IMR-90 (cell line): Measurements from ENCODE around the gene PLA2G3. TPM values are rescaled to one million over a fixed set of nuclear protein-coding genes. Genes with fewer than 3 reads are reported as not detected.

Experiments
- ATAC-seq: fragments of 200-7000 bp; cut with Tn5 transposase; 2 replicates; pipeline ENCODE4 v1.9.1; 2020; ENCODE audit warnings: low read depth, mild to moderate bottlenecking, moderate library complexity
- BruUV-seq: library from RNA; stranded (reverse); fragments of 400-500 nt; replicated peaks from 2 replicates; lab custom pipeline; 2021; lab: Mats Ljungman, UMichigan
- CTCF ChIA-PET: fragments of 300-600 bp; formaldehyde crosslinking; extraction: SDS; loops from one replicate; lab custom pipeline; 2021; ENCODE audit warnings: antibody characterized with exemption; lab: Yijun Ruan, JAX
- POLR2A ChIA-PET: fragments of 300-600 bp; sonication (Branson Sonifier 250); formaldehyde crosslinking; loops from one replicate; lab custom pipeline; 2022; ENCODE audit warnings: antibody characterized with exemption; ENCODE audit not compliant: unreplicated experiment; lab: Charles Lee
- DNase-seq: peaks from one replicate; pipeline ENCODE4 v3.0.0; 2013
- H2AFZ ChIP-seq: replicated peaks from 2 replicates; pipeline ENCODE3; 2013; ENCODE audit warnings: low read length, mild to moderate bottlenecking; ENCODE audit not compliant: poor library complexity
- H2AK5ac ChIP-seq: 2 replicates; pipeline ENCODE4 v1.6.1; 2013; ENCODE audit warnings: low read depth, low read length, inconsistent platforms
- H2AK9ac ChIP-seq: replicated peaks from 2 replicates; pipeline ENCODE3; 2013; ENCODE audit warnings: mild to moderate bottlenecking, low read depth, low read length, moderate library complexity; ENCODE audit not compliant: poor library complexity
- H2BK120ac ChIP-seq: 2 replicates; pipeline ENCODE4 v1.6.1; 2013; ENCODE audit warnings: low read depth, low read length, inconsistent platforms
- H2BK15ac ChIP-seq: 3 replicates; pipeline ENCODE4 v1.6.1; 2013; ENCODE audit warnings: low read depth, low read length, inconsistent platforms
- H2BK20ac ChIP-seq: 2 replicates; pipeline ENCODE4 v1.6.1; 2013; ENCODE audit warnings: low read depth, mild to moderate bottlenecking, inconsistent platforms, low read length, moderate library complexity
- H2BK5ac ChIP-seq: 2 replicates; pipeline ENCODE4 v1.6.1; 2013; ENCODE audit warnings: mild to moderate bottlenecking, low read depth, low read length, inconsistent platforms; ENCODE audit not compliant: poor library complexity, severe bottlenecking
- H3K14ac ChIP-seq: replicated peaks from 2 replicates; pipeline ENCODE4 v1.6.1; 2013; ENCODE audit warnings: low read depth, low read length, inconsistent platforms
- H3K18ac ChIP-seq: 2 replicates; pipeline ENCODE4 v1.6.1; 2013; ENCODE audit warnings: low read depth, low read length, control low read depth
- H3K23ac ChIP-seq: 2 replicates; pipeline ENCODE4 v1.6.1; 2013; ENCODE audit warnings: low read depth, low read length, inconsistent platforms
- H3K27ac ChIP-seq: 2 replicates; pipeline ENCODE4 v1.5.1; 2013; ENCODE audit warnings: mild to moderate bottlenecking, control low read depth, low read length; ENCODE audit not compliant: insufficient read depth
- H3K27me3 ChIP-seq: 2 replicates; pipeline ENCODE4 v1.6.1; 2013; ENCODE audit warnings: low read length; ENCODE audit not compliant: control insufficient read depth, insufficient read depth
- H3K36me3 ChIP-seq: 2 replicates; pipeline ENCODE4 v1.6.1; 2013; ENCODE audit warnings: low read length, mixed read lengths; ENCODE audit not compliant: control insufficient read depth, insufficient read depth
- H3K4ac ChIP-seq: 2 replicates; pipeline ENCODE4 v1.6.1; 2013; ENCODE audit warnings: low read depth, low read length, inconsistent platforms
- H3K4me1 ChIP-seq: 2 replicates; pipeline ENCODE4 v1.6.1; 2013; ENCODE audit warnings: low read length, mixed read lengths; ENCODE audit not compliant: control insufficient read depth, insufficient read depth
- H3K4me2 ChIP-seq: 2 replicates; pipeline ENCODE4 v1.6.1; 2013; ENCODE audit warnings: low read depth, mild to moderate bottlenecking, control low read depth, low read length, moderate library complexity
- H3K4me3 ChIP-seq: 2 replicates; pipeline ENCODE4 v1.5.1; 2013; ENCODE audit warnings: low read depth, mild to moderate bottlenecking, control low read depth, low read length, moderate library complexity; ENCODE audit not compliant: insufficient read depth
- H3K56ac ChIP-seq: 2 replicates; pipeline ENCODE4 v1.6.1; 2013; ENCODE audit warnings: low read length, inconsistent platforms; ENCODE audit not compliant: insufficient read depth; ENCODE audit errors: extremely low read depth
- H3K79me1 ChIP-seq, 2 experiments: 2 replicates each; pipeline ENCODE4 v1.6.1; 2013; ENCODE audit warnings: low read length in 2 of 2, inconsistent platforms in 1 of 2, low read depth in 1 of 2
- H3K9ac ChIP-seq: 2 replicates; pipeline ENCODE4 v1.6.1; 2013; ENCODE audit warnings: low read depth, low read length, control low read depth
- H3K9me1 ChIP-seq: 2 replicates; pipeline ENCODE4 v1.6.1; 2013; ENCODE audit warnings: low read length, inconsistent platforms; ENCODE audit not compliant: insufficient read depth
- H3K9me3 ChIP-seq: 2 replicates; pipeline ENCODE4 v1.6.1; 2013; ENCODE audit warnings: low read length; ENCODE audit not compliant: control insufficient read depth, insufficient read depth
- H4K20me1 ChIP-seq: 2 replicates; pipeline ENCODE4 v1.6.1; 2013; ENCODE audit warnings: low read length, inconsistent platforms; ENCODE audit not compliant: insufficient read depth
- H4K5ac ChIP-seq: 2 replicates; pipeline ENCODE4 v1.6.1; 2013; ENCODE audit warnings: mild to moderate bottlenecking, low read depth, low read length, control low read depth
- H4K8ac ChIP-seq, 2 experiments: 2 replicates each; pipeline ENCODE4 v1.6.1; 2013; ENCODE audit warnings: low read depth in 2 of 2, low read length in 2 of 2, control low read depth in 1 of 2, inconsistent platforms in 1 of 2
- H4K91ac ChIP-seq: 2 replicates; pipeline ENCODE4 v1.6.1; 2013; ENCODE audit warnings: low read depth, low read length, inconsistent platforms; ENCODE audit not compliant: insufficient read depth
- CHD1 ChIP-seq: IDR thresholded peaks from 2 replicates; pipeline ENCODE4 v1.6.1; 2012; ENCODE audit warnings: low read depth, low read length, improper control_type of control experiment
- RAD21 ChIP-seq: IDR thresholded peaks from 2 replicates; pipeline ENCODE4 v1.6.1; 2012; ENCODE audit warnings: low read length, improper control_type of control experiment
- SMC3 ChIP-seq: fragments of 150-350 bp; IDR thresholded peaks from 2 replicates; pipeline ENCODE4 v1.6.1; 2016; ENCODE audit warnings: low read depth, mild to moderate bottlenecking, antibody characterized with exemption, low read length, moderate library complexity
- WGBS, 2 experiments: methylation state at CpG; one replicate each; pipeline versions ENCODE4 v1.1.5 to v1.1.7; 2013; ENCODE audit warnings: missing lambda C conversion rate in 2 of 2; ENCODE audit not compliant: insufficient read length in 1 of 2; ENCODE audit errors: extremely low coverage in 2 of 2; 5-methylcytosine and 5-hydroxymethylcytosine counted together
- dilution Hi-C: fragments of 300-500 bp; cut with HindIII; formaldehyde crosslinking; loops from one replicate; pipeline ENCODE4 v1.14.3; 2018; ENCODE audit warnings: low sequenced_read_pairs; ENCODE audit not compliant: unreplicated experiment
- in situ Hi-C: fragments of 300-500 bp; cut with MboI; formaldehyde crosslinking; loops from 3 replicates; pipeline ENCODE4 v1.14.3; 2019; ENCODE audit warnings: low sequenced_read_pairs, inconsistent platforms, mixed read lengths
- intact Hi-C: fragments of 100-400 bp; cut with micrococcal nuclease; formaldehyde crosslinking; loops from 2 replicates; pipeline ENCODE4 v1.10.0; 2022
- polyA plus RNA-seq, 3 experiments: library from polyadenylated mRNA; depleted of rRNA; stranded (reverse); fragments of >200 nt; gene quantifications; 2 replicates each; pipeline ENCODE4 v1.2.3, GENCODE V29; 2012; ENCODE audit warnings: low replicate concordance in 1 of 3
- total RNA-seq: library from RNA; depleted of rRNA; stranded (reverse); fragments of >200 nt; gene quantifications from 2 replicates; pipeline ENCODE4 v1.2.3, GENCODE V29; 2012
- TF ChIP-seq, protein P1 (sequence below): conservative IDR thresholded peaks from 2 replicates; pipeline ENCODE4 v1.5.1; 2012; ENCODE audit warnings: mild to moderate bottlenecking, low read depth, low read length, improper control_type of control experiment

The PLA2G3 gene
- total and polyA plus RNA-seq, 2 of the 4 experiments (the other 2 are of a cell fraction) = under 0.01 to 0.12 TPM

GRCh38 chr22:31148953-31149627, 8.8 kb upstream of the PLA2G3 start:
- in situ Hi-C loops = loop anchor here (5.0 kb wide), 2 partner anchors 37 to 202 kb away; no protein-coding TSS in a partner anchor
- no TSS peak for BruUV-seq
- WGBS, 2 experiments = 10% methylated on average over 3 of the region's 5 CpGs; no CpG with 5 or more reads in 1 of the 2 experiments

More at GRCh38 chr22:31148953-31149627, 8.8 kb upstream of the PLA2G3 start:
- Histone ChIP-seq H2BK120ac (peak overlapping the region; percentile 60), H4K8ac (peak overlapping the region; percentile 65), H3K27me3 (no peaks in the 10 kb centered on the region), H3K9ac (peak overlapping the region; percentile 24; the same call in 1 of the 2 replicates), H3K4ac (peak overlapping the region; percentile 65), H2AK5ac (peak overlapping the region; percentile 57; the same call in 1 of the 2 replicates), H4K5ac (peak overlapping the region; percentile 78), H3K36me3 (no peaks in the 10 kb centered on the region), H3K4me2 (no peak overlapping the region), H3K18ac (no peak overlapping the region), H3K9me1 (no peaks in the 10 kb centered on the region), H3K56ac (no peak overlapping the region), H3K79me1 (no peaks in the 10 kb centered on the region), H2BK20ac (peak overlapping the region; percentile 73; the same call in 1 of the 2 replicates), H2BK15ac (peak overlapping the region; percentile 68; the same call in 2 of the 3 replicates), H2AFZ (peak overlapping the region; percentile 76), H3K4me3 (no peak overlapping the region), H4K91ac (peak overlapping the region; percentile 67), H4K20me1 (no peaks in the 10 kb centered on the region), H2BK5ac (peak overlapping the region; percentile 9), H3K14ac (peak overlapping the region; percentile 51), H2AK9ac (peak overlapping the region; percentile 48), H3K9me3 (peaks cover 4% of the 10 kb centered on the region; the same call in 1 of the 2 replicates), H3K4me1 (peaks cover 5% of the 10 kb centered on the region), H3K27ac (peak overlapping the region; percentile 9; the same call in 1 of the 2 replicates), H3K23ac (no peak overlapping the region)
- ChIA-PET POLR2A (no interaction called here), CTCF (interaction anchor here (0.7 to 2.0 kb wide), 4 partner anchors 10 to 51 kb away, joined by 3 to 12 read pairs (median 3); partner anchors contain the start of gene SELENOM)
- DNase-seq = peak; percentile 80
- peak; percentile 99 for ATAC-seq
- intact Hi-C loops = loop anchor here (1.0 to 5.0 kb wide), 5 partner anchors 42 to 387 kb away; partner anchors contain the start of gene SELENOM
- TF ChIP-seq SMC3 (peak; percentile 87), CHD1 (no peak), RAD21 (peak; percentile 97)
- TF ChIP-seq, protein P1, sequence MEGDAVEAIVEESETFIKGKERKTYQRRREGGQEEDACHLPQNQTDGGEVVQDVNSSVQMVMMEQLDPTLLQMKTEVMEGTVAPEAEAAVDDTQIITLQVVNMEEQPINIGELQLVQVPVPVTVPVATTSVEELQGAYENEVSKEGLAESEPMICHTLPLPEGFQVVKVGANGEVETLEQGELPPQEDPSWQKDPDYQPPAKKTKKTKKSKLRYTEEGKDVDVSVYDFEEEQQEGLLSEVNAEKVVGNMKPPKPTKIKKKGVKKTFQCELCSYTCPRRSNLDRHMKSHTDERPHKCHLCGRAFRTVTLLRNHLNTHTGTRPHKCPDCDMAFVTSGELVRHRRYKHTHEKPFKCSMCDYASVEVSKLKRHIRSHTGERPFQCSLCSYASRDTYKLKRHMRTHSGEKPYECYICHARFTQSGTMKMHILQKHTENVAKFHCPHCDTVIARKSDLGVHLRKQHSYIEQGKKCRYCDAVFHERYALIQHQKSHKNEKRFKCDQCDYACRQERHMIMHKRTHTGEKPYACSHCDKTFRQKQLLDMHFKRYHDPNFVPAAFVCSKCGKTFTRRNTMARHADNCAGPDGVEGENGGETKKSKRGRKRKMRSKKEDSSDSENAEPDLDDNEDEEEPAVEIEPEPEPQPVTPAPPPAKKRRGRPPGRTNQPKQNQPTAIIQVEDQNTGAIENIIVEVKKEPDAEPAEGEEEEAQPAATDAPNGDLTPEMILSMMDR = peak; percentile 98
- dilution Hi-C loops = no loop called here
